ENCODE data around the gene SOX6. TPM values are rescaled to one million over a fixed set of nuclear protein-coding genes. Genes with fewer than 3 reads are reported as not detected.

The SOX6 gene
- total RNA-seq, 4 donors from 2014 or later: 17.9 to 27.9 (median 23.3) TPM

- no peak overlapping the region for H3K4me3 ChIP-seq (replicated peaks in 1 of 3)
- no peak for DNase-seq
- H3K36me3 ChIP-seq: no peaks in the 10 kb centered on the region
- TF ChIP-seq CTCF (IDR thresholded peaks at IDR 0.05) (no peak), POLR2A (IDR thresholded peaks at IDR 0.05) (no peak)
- no peaks in the 10 kb centered on the region for H3K27me3 ChIP-seq
- intact Hi-C loops (cut with DNase I): no loop called here
- no peaks in the 10 kb centered on the region for H3K9me3 ChIP-seq
- WGBS, 2 donors: 93 to 94% methylated on average over 3 of the region's 3 CpGs
- H3K27ac ChIP-seq: no peak overlapping the region
- no peaks in the 10 kb centered on the region for H3K4me1 ChIP-seq
Observed at GRCh38 chr11:15932417-15932816, 423.9 kb downstream of the SOX6 start.

GRCh38 chr11:15931497-15931896 is 424.8 kb downstream of the SOX6 start:
- H3K27me3 ChIP-seq: no peaks in the 10 kb centered on the region
- H3K27ac ChIP-seq: no peak overlapping the region
- H3K4me3 ChIP-seq (replicated peaks in 1 of 3): no peak overlapping the region
- intact Hi-C loops (cut with DNase I): no loop called here
- 95 to 97% methylated on average over 2 of the region's 2 CpGs for WGBS, 2 donors
- no peaks in the 10 kb centered on the region for H3K36me3 ChIP-seq
- no peak for TF ChIP-seq CTCF (IDR thresholded peaks at IDR 0.05)
- no peak for TF ChIP-seq POLR2A (IDR thresholded peaks at IDR 0.05)
- H3K9me3 ChIP-seq: no peaks in the 10 kb centered on the region
- no peak for DNase-seq
- no peaks in the 10 kb centered on the region for H3K4me1 ChIP-seq

- TF ChIP-seq CTCF (IDR thresholded peaks at IDR 0.05) (no peak), POLR2A (IDR thresholded peaks at IDR 0.05) (no peak)
- Histone ChIP-seq H3K27ac (no peak overlapping the region), H3K27me3 (no peaks in the 10 kb centered on the region), H3K4me3 (replicated peaks in 1 of 3) (no peak overlapping the region), H3K4me1 (no peaks in the 10 kb centered on the region), H3K9me3 (no peaks in the 10 kb centered on the region), H3K36me3 (no peaks in the 10 kb centered on the region)
- intact Hi-C loops (cut with DNase I): no loop called here
- no peak for DNase-seq
- WGBS, 2 donors: 76 to 84% methylated on average over 6 of the region's 6 CpGs
Observed at GRCh38 chr11:15930442-15931025, 425.8 kb downstream of the SOX6 start.

- no peak for TF ChIP-seq CTCF (IDR thresholded peaks at IDR 0.05)
- TF ChIP-seq POLR2A (IDR thresholded peaks at IDR 0.05): no peak
- Histone ChIP-seq H3K4me1 (no peaks in the 10 kb centered on the region), H3K36me3 (no peaks in the 10 kb centered on the region), H3K9me3 (no peaks in the 10 kb centered on the region), H3K27me3 (no peaks in the 10 kb centered on the region), H3K27ac (no peak overlapping the region), H3K4me3 (replicated peaks in 1 of 3) (no peak overlapping the region)
- no peak for DNase-seq
- 92 to 95% methylated on average over 2 to 3 of the region's 3 CpGs for WGBS, 2 donors
- intact Hi-C loops (cut with DNase I): no loop called here
Observed at GRCh38 chr11:15929371-15929901, 426.9 kb downstream of the SOX6 start.

- Histone ChIP-seq H3K9me3 (no peaks in the 10 kb centered on the region), H3K4me1 (no peaks in the 10 kb centered on the region), H3K27me3 (no peaks in the 10 kb centered on the region), H3K36me3 (no peaks in the 10 kb centered on the region), H3K4me3 (replicated peaks in 1 of 3) (no peak overlapping the region), H3K27ac (no peak overlapping the region)
- intact Hi-C loops (cut with DNase I): no loop called here
- no peak for DNase-seq
- TF ChIP-seq POLR2A (IDR thresholded peaks at IDR 0.05) (no peak), CTCF (IDR thresholded peaks at IDR 0.05) (no peak)
Observed at GRCh38 chr11:15927864-15928217, 428.5 kb downstream of the SOX6 start.
